PC-3 (cell line): ENCODE data around the gene CNDP1.

ENCODE experiments used
- EZH2 ChIP-seq: fragments of 300-600 bp; sonication (generic); IDR thresholded peaks from one replicate; pipeline ENCODE4 v1.6.1; 2017; ENCODE audit warnings: antibody characterized with exemption, mild to moderate bottlenecking, low read length; ENCODE audit not compliant: unreplicated experiment
- TF ChIP-seq, protein P1 (sequence below): fragments of 300-600 bp; sonication (generic); conservative IDR thresholded peaks from 2 replicates; pipeline ENCODE4 v1.5.1; 2017; ENCODE audit warnings: antibody characterized with exemption, low read depth, mild to moderate bottlenecking, low read length

DNA sequence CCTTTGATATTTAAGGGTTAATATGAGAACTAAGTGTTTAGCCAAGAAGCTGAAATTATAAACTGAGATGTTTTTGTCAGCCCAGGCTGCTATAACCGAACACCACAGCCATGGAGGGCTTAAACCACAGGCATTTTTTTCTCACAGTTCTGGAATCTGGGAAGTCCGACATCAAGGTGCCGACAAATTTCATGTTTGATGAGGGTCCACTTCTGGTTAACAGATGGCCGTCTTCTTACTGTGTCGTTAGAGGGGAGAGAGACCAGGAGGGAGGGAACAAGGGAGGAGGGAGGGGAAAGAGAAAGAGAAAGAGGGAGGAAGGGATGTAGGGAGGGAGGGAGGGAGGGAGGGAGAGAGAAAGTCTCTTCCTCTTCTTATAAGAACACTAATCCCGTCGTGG is 44.6 kb upstream of the CNDP1 start:
- TF ChIP-seq, protein P1, sequence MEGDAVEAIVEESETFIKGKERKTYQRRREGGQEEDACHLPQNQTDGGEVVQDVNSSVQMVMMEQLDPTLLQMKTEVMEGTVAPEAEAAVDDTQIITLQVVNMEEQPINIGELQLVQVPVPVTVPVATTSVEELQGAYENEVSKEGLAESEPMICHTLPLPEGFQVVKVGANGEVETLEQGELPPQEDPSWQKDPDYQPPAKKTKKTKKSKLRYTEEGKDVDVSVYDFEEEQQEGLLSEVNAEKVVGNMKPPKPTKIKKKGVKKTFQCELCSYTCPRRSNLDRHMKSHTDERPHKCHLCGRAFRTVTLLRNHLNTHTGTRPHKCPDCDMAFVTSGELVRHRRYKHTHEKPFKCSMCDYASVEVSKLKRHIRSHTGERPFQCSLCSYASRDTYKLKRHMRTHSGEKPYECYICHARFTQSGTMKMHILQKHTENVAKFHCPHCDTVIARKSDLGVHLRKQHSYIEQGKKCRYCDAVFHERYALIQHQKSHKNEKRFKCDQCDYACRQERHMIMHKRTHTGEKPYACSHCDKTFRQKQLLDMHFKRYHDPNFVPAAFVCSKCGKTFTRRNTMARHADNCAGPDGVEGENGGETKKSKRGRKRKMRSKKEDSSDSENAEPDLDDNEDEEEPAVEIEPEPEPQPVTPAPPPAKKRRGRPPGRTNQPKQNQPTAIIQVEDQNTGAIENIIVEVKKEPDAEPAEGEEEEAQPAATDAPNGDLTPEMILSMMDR: no peak
- TF ChIP-seq EZH2: no peak
